HG03575 (cell line): ENCODE data around the gene CLDN14.

Experiments used
- ATAC-seq: cut with Tn5 transposase; IDR thresholded peaks from one replicate; pipeline ENCODE4 v1.9.1; 2021; ENCODE audit not compliant: unreplicated experiment, insufficient number of reproducible peaks, low FRiP score; ENCODE audit errors: extremely low read depth

The CLDN14 gene

GRCh38 chr21:36452281-36452825 is 27.6 kb downstream of the CLDN14 start:
- ATAC-seq: no peak

DNA sequence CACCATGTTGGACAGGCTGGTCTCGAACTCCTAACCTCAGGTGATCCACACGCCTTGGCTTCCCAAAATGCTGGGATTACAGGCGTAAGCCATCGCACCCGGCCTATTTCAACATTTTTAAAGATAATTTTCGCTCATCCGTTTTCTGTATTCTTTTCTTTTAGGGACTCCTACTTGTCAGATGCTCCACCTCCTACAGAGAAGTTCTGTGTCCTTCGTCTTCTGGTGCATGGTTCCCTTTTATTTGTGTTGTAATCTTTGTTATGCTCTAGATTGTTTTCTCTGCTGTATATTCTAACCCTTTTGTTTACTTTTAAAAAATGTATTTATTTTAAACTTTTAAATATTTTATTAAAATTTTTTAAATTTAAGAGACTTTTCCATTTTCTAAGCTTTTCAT is 28.4 kb downstream of the CLDN14 start:
- no peak for ATAC-seq

DNA sequence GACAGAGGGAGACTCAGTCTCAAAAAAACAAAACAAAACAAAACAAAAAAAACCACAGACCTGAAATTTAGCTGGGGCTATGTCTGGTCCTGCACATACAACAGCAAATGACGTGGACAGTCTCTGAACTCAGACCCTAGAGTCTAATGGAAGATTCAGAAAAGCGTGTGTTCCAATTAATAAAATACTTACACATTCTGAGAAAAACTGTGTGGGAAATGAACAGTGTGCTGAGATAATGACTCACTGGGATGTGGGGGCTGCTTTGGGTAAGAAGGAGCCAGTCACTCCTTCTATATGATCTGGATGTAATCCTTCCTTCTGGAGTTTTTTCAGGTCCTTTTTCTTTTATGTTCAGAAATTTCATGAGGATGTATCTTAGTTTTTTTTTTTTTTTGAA is 29.4 kb downstream of the CLDN14 start:
- no peak for ATAC-seq

DNA sequence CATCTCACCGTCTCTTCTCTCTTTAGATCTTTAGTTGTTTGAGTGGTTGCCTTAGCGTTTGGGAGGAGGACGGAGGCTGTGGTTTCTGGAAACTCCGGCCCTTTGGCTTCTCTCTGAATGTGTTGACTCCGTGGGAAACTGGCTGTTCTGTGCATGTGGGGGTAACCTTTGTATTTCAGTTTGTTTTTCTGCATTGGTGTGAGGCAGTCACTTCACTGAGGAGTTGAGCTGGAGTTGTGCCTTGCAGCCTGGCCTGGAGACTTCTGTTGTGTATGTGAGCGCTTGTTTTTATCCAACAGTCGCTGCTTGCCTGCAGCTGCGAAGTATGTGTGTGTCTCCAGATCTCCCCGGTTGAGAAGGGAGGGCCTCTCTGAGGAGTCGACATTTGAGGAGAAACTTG is 33.6 kb downstream of the CLDN14 start:
- ATAC-seq: no peak

GRCh38 chr21:36441715-36442114 is 38.2 kb downstream of the CLDN14 start:
- no peak for ATAC-seq

DNA sequence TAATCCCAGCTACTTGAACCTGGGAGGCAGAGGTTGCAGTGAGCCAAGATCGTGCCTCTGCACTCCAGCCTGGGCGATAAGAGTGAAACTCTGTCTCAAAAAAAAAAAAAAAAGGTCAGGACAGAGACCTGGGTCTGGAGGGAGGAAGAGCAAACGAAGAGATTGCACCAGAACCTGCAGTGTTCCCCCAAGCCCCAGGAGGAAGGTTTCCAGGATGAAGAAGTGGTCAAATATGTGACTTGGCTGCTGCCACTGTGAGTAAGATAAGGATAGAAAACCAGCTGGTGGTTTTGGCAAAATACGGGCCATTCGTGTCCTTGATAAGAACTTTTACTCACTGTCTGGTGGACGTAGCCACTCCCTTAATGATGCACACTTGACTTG is 42.2 kb downstream of the CLDN14 start:
- no peak for ATAC-seq

- no peak for ATAC-seq
Observed at GRCh38 chr21:36436829-36437744, 42.8 kb downstream of the CLDN14 start.

DNA sequence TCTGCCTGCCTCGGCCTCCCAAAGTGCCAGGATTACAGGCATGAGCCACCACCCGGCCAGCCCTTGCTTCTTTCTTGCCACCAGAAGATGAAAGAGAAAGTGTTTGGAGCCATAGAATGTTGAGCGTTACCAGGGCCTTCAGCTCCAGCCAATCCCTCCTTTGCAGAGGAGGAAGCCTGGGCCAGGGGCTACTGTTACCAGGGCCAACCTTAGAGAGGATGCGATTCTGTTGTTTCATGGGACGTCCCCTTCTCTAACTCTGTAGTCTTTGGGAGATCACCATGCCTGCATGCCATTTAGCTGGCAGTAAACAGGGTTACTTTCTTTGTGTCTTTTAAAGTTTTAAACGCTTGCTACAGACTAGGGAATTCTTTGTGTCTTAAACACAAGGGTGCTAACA is 45.8 kb downstream of the CLDN14 start:
- no peak for ATAC-seq

- no peak for ATAC-seq
Observed at GRCh38 chr21:36433059-36433709, 46.7 kb downstream of the CLDN14 start.

GRCh38 chr21:36431252-36431651 is 48.7 kb downstream of the CLDN14 start:
- no peak for ATAC-seq

DNA sequence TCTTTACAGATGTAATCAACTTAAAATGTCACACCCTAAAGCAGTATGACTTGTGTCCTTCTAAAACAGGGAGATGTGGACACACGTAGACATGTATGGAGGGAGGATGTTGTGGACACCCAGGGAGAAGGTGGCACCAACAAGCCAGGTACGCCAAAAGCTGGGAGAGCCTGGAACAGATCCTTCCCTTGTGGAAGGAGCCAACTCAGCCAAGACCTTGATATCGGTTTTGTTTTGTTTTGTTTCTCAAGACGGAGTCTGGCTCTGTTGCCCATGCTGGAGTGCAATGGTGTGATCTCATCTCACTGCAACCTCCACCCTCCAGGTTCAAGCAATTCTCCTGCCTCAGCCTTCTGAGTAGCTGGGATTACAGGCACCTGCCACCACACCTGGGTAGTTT is 49.1 kb downstream of the CLDN14 start:
- ATAC-seq: no peak

DNA sequence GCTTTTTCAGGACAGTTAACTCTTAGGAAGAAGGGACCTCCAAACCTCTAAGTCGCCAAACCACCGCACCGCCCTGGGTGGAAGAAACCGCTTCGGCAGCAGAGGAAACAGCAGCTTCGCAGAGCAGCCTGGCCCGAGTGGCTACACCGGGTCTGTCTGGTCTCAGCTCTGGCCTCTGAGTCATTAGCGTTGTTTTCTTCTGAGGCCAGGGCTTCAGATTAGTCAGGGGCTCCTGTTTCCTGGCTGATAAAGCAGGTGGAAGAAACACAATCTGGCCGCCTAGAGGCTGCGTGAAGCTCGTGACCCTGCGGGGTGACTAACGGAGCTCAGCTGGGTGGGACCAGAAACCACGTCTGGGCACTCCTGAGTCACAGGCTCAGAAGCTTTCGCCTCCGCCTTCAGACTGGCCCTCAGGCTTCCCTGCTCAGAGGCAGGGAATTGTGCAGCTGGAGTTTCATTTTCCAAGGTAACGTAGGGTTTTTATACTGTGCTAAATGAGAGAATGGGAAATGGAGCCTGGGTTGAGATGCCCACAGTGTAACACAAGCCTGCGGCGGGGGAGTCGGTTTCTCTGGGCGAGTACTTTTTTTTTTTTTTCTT is 49.9 kb downstream of the CLDN14 start:
- ATAC-seq: peak; percentile 81

- no peak for ATAC-seq
Observed at GRCh38 chr21:36428761-36429432, 51.0 kb downstream of the CLDN14 start.

GRCh38 chr21:36427502-36427901 is 52.4 kb downstream of the CLDN14 start:
- ATAC-seq: no peak

DNA sequence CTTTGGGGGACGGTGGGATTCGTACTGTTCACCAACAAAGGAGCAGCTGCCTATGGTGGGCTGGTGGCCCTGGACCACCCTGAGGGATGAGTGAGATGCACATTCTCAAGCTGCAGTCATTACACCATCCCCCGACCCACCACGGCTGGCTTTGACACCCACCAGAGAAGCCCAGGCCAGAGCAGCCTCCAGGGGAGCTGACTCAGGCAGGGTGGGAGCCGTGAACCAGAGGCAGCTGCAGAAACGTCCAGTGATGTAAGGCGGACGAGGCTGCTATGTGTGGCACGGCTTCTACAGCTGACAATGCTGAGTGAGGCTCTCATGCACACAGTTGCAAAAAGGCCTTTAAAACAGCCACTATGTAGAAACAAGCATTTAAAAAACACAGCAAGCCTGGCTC is 54.6 kb downstream of the CLDN14 start:
- ATAC-seq: no peak

DNA sequence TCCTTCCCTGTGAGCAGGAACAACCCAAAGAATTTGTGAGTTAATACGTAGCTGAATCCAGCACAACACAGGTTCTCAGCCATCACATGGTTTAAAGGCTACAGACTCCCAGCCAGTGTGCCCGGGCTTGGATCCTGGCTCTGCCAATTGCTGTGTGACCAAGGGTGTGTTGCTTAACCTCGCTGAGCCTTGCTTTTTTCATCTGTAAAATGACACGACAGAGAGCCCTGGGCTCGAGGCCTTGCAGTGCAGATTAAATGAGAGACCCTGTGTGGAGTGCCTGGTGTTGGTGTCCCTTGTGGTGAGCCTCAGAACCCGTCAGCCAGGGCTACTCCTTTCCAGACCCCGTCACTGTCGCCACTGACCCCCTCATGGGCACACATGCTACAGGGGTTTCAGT is 55.3 kb downstream of the CLDN14 start:
- ATAC-seq: no peak

DNA sequence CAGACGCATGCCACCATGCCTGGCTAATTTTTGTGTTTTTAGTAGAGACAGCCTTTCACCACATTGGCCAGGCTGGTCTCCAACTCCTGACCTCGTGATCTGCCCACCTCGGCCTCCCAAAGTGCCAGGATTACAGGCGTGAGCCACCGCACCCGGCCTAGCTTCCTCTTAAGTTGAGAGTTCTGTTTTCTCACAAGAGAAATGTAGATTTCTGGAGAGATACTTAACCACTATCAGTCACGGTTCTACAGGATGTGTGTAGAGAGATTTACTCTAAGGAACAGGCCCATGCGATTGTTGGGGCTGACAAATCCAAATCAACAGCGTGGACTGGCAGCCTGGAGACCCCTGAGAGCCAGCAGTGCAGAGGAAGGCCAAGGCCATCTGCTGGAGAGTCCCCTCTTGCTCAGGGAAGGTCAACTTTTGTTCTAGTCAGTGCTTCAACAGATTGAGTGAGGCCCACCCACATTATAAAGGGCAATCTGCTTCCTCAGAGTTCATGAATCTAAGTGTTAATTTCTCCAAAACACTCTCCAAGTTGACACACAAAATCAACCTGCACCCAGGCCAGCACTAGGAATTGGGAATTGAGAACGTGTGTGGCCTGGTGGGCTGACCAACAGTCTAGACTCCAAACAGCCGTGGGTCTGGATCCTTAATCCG is 56.0 kb downstream of the CLDN14 start:
- ATAC-seq: no peak

GRCh38 chr21:36422279-36423098 is 57.4 kb downstream of the CLDN14 start:
- no peak for ATAC-seq
